ENCODE results near the gene EIF4A2.

The EIF4A2 gene

GRCh38 chr3:186783058-186783730, at the start of gene EIF4A2:
TSS of gene EIF4A2 (plus strand) at chr3:186783577. CDS start at chr3:186783611, 34 bp downstream.
- peaks cover 30 to 37% of the 10 kb centered on the region in 2 donors for H3K4me1 ChIP-seq (ENCODE audit: control insufficient read depth in 1 of 2, insufficient read depth in 2 of 2, low read length in 2 of 2)
- H3K4me3 ChIP-seq (ENCODE audit: low read depth in 1 of 2, low read length in 2 of 2) = peak within 1 kb of the TSS; percentile 99
- peak within 1 kb of the TSS; percentile 100 for H3K27ac ChIP-seq (ENCODE audit: low read length)
- no peaks in the 10 kb centered on the region for H3K9me3 ChIP-seq (ENCODE audit: control insufficient read depth in 1 of 2, low read length in 2 of 2)
- peaks cover 41 to 49% of the 10 kb centered on the region in 2 donors for H3K36me3 ChIP-seq (ENCODE audit: control insufficient read depth in 1 of 2, insufficient read depth in 2 of 2, low read length in 2 of 2)
- H3K27me3 ChIP-seq (ENCODE audit: low read depth, low read length) = no peaks in the 10 kb centered on the region

GRCh38 chr3:186742618-186743380, 40.6 kb upstream of the EIF4A2 start:
- Histone ChIP-seq H3K36me3 (ENCODE audit: control insufficient read depth in 1 of 2, insufficient read depth in 2 of 2, low read length in 2 of 2) (no peaks in the 10 kb centered on the region), H3K4me3 (ENCODE audit: low read depth in 1 of 2, low read length in 2 of 2) (no peak overlapping the region), H3K27ac (ENCODE audit: low read length) (no peak overlapping the region), H3K27me3 (ENCODE audit: low read depth, low read length) (no peaks in the 10 kb centered on the region), H3K4me1 (ENCODE audit: control insufficient read depth in 1 of 2, insufficient read depth in 2 of 2, low read length in 2 of 2) (no peaks in the 10 kb centered on the region), H3K9me3 (ENCODE audit: control insufficient read depth in 1 of 2, low read length in 2 of 2) (no peaks in the 10 kb centered on the region)

GRCh38 chr3:186743666-186744065, 39.7 kb upstream of the EIF4A2 start:
- no peaks in the 10 kb centered on the region for H3K9me3 ChIP-seq (ENCODE audit: control insufficient read depth in 1 of 2, low read length in 2 of 2)
- no peak overlapping the region for H3K27ac ChIP-seq (ENCODE audit: low read length)
- H3K36me3 ChIP-seq (ENCODE audit: control insufficient read depth in 1 of 2, insufficient read depth in 2 of 2, low read length in 2 of 2) = no peaks in the 10 kb centered on the region
- no peaks in the 10 kb centered on the region for H3K4me1 ChIP-seq (ENCODE audit: control insufficient read depth in 1 of 2, insufficient read depth in 2 of 2, low read length in 2 of 2)
- no peak overlapping the region for H3K4me3 ChIP-seq (ENCODE audit: low read depth in 1 of 2, low read length in 2 of 2)
- H3K27me3 ChIP-seq (ENCODE audit: low read depth, low read length) = no peaks in the 10 kb centered on the region

GRCh38 chr3:186746008-186746407, 37.4 kb upstream of the EIF4A2 start:
- no peaks in the 10 kb centered on the region for H3K4me1 ChIP-seq (ENCODE audit: control insufficient read depth in 1 of 2, insufficient read depth in 2 of 2, low read length in 2 of 2)
- no peaks in the 10 kb centered on the region for H3K36me3 ChIP-seq (ENCODE audit: control insufficient read depth in 1 of 2, insufficient read depth in 2 of 2, low read length in 2 of 2)
- H3K4me3 ChIP-seq (ENCODE audit: low read depth in 1 of 2, low read length in 2 of 2) = no peak overlapping the region
- H3K9me3 ChIP-seq (ENCODE audit: control insufficient read depth in 1 of 2, low read length in 2 of 2) = no peaks in the 10 kb centered on the region
- no peaks in the 10 kb centered on the region for H3K27me3 ChIP-seq (ENCODE audit: low read depth, low read length)
- no peak overlapping the region for H3K27ac ChIP-seq (ENCODE audit: low read length)

GRCh38 chr3:186750316-186750715, 33.1 kb upstream of the EIF4A2 start:
- Histone ChIP-seq H3K4me3 (ENCODE audit: low read depth in 1 of 2, low read length in 2 of 2) (no peak overlapping the region), H3K4me1 (ENCODE audit: control insufficient read depth in 1 of 2, insufficient read depth in 2 of 2, low read length in 2 of 2) (no peaks in the 10 kb centered on the region), H3K27ac (ENCODE audit: low read length) (no peak overlapping the region), H3K9me3 (ENCODE audit: control insufficient read depth in 1 of 2, low read length in 2 of 2) (no peaks in the 10 kb centered on the region), H3K36me3 (ENCODE audit: control insufficient read depth in 1 of 2, insufficient read depth in 2 of 2, low read length in 2 of 2) (no peaks in the 10 kb centered on the region), H3K27me3 (ENCODE audit: low read depth, low read length) (no peaks in the 10 kb centered on the region)

- H3K27ac ChIP-seq (ENCODE audit: low read length) = no peak overlapping the region
- no peaks in the 10 kb centered on the region for H3K9me3 ChIP-seq (ENCODE audit: control insufficient read depth in 1 of 2, low read length in 2 of 2)
- H3K4me1 ChIP-seq (ENCODE audit: control insufficient read depth in 1 of 2, insufficient read depth in 2 of 2, low read length in 2 of 2) = no peaks in the 10 kb centered on the region
- no peaks in the 10 kb centered on the region for H3K27me3 ChIP-seq (ENCODE audit: low read depth, low read length)
- no peak overlapping the region for H3K4me3 ChIP-seq (ENCODE audit: low read depth in 1 of 2, low read length in 2 of 2)
- H3K36me3 ChIP-seq (ENCODE audit: control insufficient read depth in 1 of 2, insufficient read depth in 2 of 2, low read length in 2 of 2) = no peaks in the 10 kb centered on the region
Measured at GRCh38 chr3:186751480-186751879, 31.9 kb upstream of the EIF4A2 start.

GRCh38 chr3:186754006-186754405, 29.4 kb upstream of the EIF4A2 start:
- Histone ChIP-seq H3K27ac (ENCODE audit: low read length) (no peak overlapping the region), H3K4me3 (ENCODE audit: low read depth in 1 of 2, low read length in 2 of 2) (no peak overlapping the region), H3K4me1 (ENCODE audit: control insufficient read depth in 1 of 2, insufficient read depth in 2 of 2, low read length in 2 of 2) (no peaks in the 10 kb centered on the region), H3K27me3 (ENCODE audit: low read depth, low read length) (no peaks in the 10 kb centered on the region), H3K9me3 (ENCODE audit: control insufficient read depth in 1 of 2, low read length in 2 of 2) (no peaks in the 10 kb centered on the region), H3K36me3 (ENCODE audit: control insufficient read depth in 1 of 2, insufficient read depth in 2 of 2, low read length in 2 of 2) (no peaks in the 10 kb centered on the region)

- no peaks in the 10 kb centered on the region for H3K4me1 ChIP-seq (ENCODE audit: control insufficient read depth in 1 of 2, insufficient read depth in 2 of 2, low read length in 2 of 2)
- H3K4me3 ChIP-seq (ENCODE audit: low read depth in 1 of 2, low read length in 2 of 2) = no peak overlapping the region
- H3K27ac ChIP-seq (ENCODE audit: low read length) = no peak overlapping the region
- no peaks in the 10 kb centered on the region for H3K9me3 ChIP-seq (ENCODE audit: control insufficient read depth in 1 of 2, low read length in 2 of 2)
- H3K36me3 ChIP-seq (ENCODE audit: control insufficient read depth in 1 of 2, insufficient read depth in 2 of 2, low read length in 2 of 2) = no peaks in the 10 kb centered on the region
- no peaks in the 10 kb centered on the region for H3K27me3 ChIP-seq (ENCODE audit: low read depth, low read length)
Measured at GRCh38 chr3:186754871-186755270, 28.5 kb upstream of the EIF4A2 start.

- H3K4me3 ChIP-seq (ENCODE audit: low read depth in 1 of 2, low read length in 2 of 2) = no peak overlapping the region
- no peaks in the 10 kb centered on the region for H3K36me3 ChIP-seq (ENCODE audit: control insufficient read depth in 1 of 2, insufficient read depth in 2 of 2, low read length in 2 of 2)
- no peak overlapping the region for H3K27ac ChIP-seq (ENCODE audit: low read length)
- no peaks in the 10 kb centered on the region for H3K27me3 ChIP-seq (ENCODE audit: low read depth, low read length)
- H3K9me3 ChIP-seq (ENCODE audit: control insufficient read depth in 1 of 2, low read length in 2 of 2) = no peaks in the 10 kb centered on the region
- H3K4me1 ChIP-seq (ENCODE audit: control insufficient read depth in 1 of 2, insufficient read depth in 2 of 2, low read length in 2 of 2) = no peaks in the 10 kb centered on the region
Measured at GRCh38 chr3:186757214-186757613, 26.2 kb upstream of the EIF4A2 start.

GRCh38 chr3:186757686-186758220, 25.6 kb upstream of the EIF4A2 start:
- Histone ChIP-seq H3K9me3 (ENCODE audit: control insufficient read depth in 1 of 2, low read length in 2 of 2) (no peaks in the 10 kb centered on the region), H3K4me3 (ENCODE audit: low read depth in 1 of 2, low read length in 2 of 2) (no peak overlapping the region), H3K36me3 (ENCODE audit: control insufficient read depth in 1 of 2, insufficient read depth in 2 of 2, low read length in 2 of 2) (no peaks in the 10 kb centered on the region), H3K4me1 (ENCODE audit: control insufficient read depth in 1 of 2, insufficient read depth in 2 of 2, low read length in 2 of 2) (no peaks in the 10 kb centered on the region), H3K27me3 (ENCODE audit: low read depth, low read length) (no peaks in the 10 kb centered on the region), H3K27ac (ENCODE audit: low read length) (no peak overlapping the region)

GRCh38 chr3:186759231-186759930, 24.0 kb upstream of the EIF4A2 start:
- Histone ChIP-seq H3K4me1 (ENCODE audit: control insufficient read depth in 1 of 2, insufficient read depth in 2 of 2, low read length in 2 of 2) (no peaks in the 10 kb centered on the region), H3K36me3 (ENCODE audit: control insufficient read depth in 1 of 2, insufficient read depth in 2 of 2, low read length in 2 of 2) (no peaks in the 10 kb centered on the region), H3K27ac (ENCODE audit: low read length) (no peak overlapping the region), H3K27me3 (ENCODE audit: low read depth, low read length) (no peaks in the 10 kb centered on the region), H3K9me3 (ENCODE audit: control insufficient read depth in 1 of 2, low read length in 2 of 2) (no peaks in the 10 kb centered on the region), H3K4me3 (ENCODE audit: low read depth in 1 of 2, low read length in 2 of 2) (no peak overlapping the region)

All from muscle layer of duodenum (tissue), 2 donors.